Islet of Langerhans (tissue), 1 donor: ENCODE measurements around the gene NRARP.
A peak's percentile ranks its signal among the peaks of the same experiment; 100 is the strongest.

ENCODE experiments used
- FAIRE-seq: peaks from one replicate; lab custom pipeline; 2011; peaks lifted over from hg19 to GRCh38; lab: Jason Lieb, UNC

Gene NRARP

DNA sequence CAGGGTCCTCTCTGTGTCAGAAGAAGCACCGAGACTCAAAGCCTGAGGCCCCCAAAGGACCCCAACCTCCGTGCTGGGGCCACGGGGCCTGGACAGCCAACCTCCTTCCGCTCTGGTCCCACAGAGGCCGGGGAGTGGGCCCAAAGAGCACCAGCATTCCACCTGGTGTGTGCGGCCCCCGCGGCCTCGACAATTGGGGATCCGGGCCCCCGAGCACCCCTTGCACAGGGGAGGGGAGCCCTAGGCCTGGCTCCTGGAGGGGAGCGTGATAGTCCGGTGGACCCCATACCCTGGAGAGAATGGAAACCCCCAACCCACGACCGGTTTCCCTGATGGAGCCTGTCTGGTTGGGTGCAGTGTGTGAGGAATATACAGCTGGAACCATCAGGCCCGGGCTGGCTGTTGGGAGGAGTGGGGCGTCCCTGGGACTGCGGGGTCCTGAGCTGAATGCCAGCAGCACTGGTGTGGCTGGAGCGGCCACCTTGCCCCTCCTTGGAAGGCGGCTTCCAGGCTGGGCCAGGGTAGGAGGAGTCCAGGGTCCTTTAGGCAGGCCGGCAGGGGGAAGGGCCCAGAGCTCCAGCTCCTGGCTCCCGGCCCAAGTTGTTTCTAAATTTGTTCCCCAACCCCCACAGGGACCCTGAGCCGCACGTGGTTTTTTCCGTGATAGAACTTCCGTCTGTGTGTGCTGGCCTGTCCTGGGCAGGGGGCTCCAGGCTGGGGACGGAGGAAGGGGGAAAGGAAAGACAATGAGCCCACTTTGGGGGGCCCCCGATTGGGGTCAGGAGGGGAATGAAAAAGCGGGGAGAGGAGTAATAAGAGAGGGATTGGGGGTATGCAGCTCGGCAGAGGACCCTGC is 25.4 kb downstream of the NRARP start:
- no peak for FAIRE-seq

DNA sequence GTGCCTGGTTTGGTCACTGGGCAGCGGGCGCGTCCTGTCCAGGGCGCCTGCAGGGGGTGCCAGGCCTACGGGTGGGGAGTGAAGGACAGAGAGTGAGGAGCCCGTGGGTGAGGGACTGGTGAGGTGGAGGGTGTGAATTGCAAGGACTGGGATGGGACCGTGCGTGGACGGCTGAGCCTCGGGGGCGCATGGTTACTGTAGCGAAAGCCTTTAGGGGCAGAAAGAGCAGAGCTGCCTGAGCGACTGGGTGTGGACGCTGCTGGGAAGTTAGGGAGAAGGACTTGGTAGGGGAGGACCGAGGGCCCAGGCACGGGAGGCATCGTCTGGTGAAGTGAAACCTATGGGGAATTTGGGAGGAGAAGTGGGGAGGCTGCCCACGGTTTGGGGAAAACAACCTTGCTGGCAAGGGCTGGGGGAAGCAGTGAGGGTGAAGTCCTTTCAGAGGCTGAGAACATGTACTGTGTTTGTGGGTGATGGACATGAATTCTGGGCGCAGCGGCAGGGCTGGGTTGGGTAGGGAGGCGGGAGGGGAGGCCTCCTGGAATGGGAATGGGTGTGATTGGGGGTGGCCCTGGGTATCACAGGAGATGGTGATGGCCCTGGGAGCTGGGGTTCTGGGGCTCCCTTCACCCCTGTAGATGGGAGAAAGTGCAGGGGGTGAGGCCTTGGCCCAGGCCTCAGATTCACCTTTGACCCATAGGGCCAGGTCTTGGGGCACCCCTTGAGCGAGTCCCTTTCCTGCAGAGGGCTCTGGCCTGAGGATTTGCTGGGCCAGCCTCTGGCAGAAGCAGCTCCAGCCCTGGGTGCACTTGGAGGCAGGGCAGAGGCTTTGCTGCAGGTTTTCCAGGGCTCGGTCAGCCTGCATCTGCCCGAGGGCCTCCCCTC is 26.2 kb downstream of the NRARP start:
- no peak for FAIRE-seq

DNA sequence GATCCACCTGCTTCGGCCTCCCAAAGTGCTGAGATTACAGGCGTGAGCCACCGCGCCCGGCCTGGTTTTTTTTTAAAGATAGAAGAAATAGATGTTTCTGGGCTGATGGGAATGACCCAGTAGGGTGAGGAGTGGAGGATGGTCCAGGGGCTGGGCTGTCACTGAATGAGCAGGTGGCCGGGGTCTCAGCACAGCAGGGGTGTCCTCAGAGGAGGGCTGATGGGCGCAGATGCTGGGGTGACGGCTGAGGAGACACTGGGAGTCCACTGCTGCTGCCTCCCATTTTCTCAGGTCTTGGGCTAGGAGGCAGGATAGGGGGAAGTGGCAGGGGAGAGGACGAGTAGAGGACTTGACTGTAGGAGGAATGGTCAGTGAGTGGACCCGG is 26.9 kb downstream of the NRARP start:
- FAIRE-seq, result no peak

DNA sequence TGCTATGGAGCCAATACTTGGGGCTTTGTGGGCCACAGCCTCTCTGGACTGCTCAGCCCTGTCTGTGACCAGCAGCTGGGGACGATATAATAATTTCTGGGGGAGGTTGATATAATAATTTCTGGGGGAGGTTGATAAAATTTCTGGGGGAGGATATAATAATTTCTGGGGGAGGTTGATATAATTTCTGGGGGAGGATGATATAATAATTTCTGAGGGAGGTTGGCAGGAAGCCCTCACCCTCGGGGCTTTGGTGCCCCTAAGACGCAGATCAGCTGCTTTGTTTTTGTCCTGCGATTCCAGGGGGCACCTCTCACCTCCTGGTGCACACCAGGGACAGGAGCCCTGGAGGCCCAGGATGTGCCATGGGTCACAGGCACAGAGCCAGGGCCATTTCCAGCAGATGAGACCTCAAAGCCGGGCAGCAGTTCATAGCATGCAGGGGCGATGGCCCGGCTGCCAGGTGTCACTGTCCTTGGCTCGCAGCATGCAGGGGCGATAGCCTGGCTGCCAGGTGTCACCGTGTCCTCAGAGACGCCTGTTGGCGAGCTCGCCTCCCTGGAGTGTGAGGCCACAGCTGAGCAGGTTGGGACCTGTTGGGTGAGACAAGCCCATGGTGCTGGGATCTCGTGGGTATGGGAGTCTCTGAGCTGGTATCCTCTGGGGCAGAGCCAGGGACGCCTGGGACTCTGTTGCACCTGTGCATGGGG is 28.3 kb downstream of the NRARP start:
- FAIRE-seq, result no peak

DNA sequence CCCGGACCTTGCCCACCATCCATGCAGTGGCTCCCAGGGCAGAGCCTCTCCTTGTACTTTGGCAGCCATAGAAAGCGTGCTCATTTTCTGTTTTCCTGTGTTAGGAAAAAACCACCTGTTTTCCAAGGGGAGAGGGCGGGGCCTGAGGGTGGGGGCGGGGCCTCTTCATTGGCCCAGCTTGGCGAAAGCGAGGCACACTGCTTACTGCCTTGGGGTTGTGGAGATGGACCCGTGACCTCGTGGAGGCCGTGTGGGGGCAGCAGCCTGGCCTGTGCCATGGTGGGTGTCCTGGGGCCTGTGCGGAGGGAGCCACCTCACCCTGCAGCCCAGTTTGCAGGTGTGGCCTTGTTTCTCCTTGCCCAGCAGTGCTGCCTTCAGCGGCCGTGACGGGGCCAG is 29.0 kb downstream of the NRARP start:
- no peak for FAIRE-seq

DNA sequence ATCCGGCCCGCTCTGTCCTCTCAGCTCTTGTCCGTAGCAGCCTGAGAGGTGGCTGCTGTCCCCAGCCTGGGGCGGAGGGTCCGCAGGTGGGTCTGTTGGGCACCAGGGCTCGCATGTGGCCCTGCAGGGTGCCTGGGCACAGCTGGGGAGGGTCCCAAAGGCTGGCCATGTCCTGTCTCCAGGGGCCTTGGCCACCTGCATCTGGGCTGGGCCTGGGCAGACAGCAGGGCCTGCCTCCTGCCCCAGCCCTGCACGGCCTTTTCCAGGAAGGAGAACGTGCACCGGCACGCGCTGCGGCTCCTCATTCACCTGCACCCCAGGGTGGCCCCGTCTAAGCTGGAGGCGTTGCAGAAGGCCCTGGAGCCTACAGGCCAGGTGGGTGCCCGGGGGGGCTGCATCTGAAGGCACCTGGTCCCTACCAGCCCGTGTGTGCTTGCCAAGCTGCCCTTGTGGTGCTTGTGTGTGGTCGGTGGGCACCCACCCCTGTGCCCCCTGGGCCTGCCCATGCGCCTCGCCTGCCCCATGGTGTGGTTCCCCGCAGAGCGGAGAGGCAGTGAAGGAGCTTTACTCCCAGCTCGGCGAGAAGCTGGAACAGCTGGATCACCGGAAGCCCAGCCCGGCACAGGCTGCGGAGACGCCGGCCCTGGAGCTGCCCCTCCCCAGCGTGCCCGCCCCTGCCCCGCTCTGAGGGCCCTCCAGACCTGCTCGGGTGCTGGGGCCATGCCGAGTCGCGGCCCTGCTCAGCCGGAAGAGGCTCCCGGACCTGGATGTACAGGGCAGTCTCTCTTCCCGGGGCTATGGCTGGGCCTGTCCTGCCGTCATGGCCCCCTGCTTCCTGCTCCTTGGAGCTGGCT is 29.6 kb downstream of the NRARP start:
- no peak for FAIRE-seq

DNA sequence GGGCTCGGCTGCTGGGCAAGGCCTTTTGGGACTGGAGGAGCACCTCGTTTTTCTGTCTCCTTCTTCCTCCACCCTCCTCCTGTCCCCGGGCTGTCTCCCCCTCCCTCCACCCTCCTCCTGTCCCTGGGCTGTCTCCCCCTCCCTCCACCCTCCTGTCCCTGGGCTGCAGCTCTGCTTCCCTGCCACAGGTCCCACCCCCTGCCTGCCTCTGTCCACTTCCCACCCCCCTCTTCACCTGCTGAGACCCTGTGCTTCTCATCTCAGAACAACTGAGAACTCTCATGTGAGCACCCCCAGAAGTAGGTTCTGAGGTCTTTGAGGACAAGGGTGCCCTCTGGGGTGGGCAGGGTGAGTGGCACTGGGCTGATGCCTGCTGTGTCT is 30.4 kb downstream of the NRARP start:
- FAIRE-seq, result no peak

DNA sequence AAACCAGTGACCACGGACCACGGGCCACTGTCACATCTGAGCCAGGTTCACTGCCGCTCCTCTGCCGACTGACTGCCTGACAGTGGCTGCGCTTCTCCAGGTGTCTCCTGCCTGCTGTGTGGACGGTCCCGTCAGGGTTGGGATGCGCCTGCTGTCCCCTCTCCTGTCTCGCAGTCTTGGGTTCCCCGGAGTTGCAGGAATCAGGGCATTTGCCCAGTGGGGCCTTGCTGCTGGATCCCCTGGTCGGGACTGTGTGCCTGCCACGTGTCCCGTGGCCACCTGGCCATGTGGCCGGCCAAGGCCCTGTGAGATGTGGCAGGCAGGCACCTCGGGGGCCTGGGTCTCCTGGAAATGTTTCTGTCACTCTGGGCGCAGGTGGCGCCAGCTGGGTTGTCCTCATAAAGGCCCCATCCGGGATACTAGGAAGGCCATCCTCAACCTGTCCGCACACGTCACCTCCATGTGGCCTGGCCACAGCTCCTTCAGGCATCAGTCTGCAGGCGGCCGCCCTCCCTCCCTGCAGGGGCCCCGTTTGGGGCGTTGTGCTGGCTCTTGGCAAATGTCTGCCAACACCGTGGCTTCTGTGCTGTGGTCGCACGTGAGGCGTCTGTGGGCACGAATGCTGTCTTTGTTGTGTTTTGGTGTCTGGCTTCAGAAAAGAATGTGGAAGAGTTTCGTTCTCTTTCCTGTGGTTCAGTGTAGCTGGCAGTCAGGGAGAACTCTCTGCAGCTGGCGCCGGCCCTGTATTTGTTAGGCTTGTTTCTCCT is 31.0 kb downstream of the NRARP start:
- no peak for FAIRE-seq

DNA sequence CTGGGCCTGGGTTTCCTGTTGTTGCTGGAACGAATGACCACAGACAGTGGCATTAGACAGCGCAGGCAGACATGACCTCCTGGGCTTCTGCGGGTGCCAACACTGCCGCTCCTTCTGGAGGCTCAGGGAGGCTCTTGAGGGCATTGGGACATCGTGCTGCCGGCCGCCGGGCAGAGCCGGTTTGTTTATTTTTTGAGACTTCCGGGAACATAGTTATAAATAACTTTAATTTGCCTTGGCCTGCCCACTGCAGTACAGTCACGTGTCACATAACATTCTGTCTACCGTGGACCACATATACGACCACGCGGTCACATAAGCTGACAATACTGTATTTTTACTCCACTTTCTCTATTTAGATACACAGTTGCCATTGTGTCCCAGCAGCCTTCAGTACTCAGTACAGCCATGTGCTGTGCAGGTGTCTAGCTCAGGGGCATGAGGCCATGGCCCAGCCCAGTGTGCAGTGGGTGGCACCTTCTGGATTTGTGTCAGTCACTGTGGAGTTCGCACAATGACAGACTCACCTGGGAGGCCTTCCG is 32.8 kb downstream of the NRARP start:
- peak; percentile 36 for FAIRE-seq

DNA sequence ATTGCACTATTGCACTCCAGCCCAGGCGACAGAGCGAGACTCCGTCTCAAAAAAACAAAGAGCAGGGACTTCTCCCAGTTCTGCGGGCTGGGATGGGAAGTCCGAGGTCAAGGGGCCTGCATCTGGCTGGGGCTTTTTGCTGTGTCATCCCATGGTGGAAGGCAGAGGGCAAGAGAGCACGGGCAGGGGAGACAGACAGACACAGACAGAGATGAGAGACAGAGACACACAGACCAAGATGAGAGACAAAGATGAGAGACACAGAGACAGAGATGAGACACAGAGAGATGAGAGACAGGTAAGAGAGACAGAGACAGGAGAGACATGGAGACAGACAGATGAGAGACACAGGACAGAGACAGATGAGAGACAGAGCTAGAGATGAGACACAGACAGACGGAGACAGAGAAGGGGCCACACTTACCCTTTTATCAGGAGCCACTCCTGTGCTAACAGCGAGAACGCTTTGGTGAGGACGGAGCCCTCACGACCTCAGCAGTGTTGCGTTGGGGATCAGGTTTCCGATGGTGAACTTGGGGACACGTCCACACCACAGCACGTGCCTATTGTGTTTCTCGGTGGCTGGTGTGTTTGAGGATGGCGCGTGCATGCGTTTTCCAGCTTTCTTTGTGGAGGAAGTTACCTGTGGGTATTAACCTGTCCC is 33.4 kb downstream of the NRARP start:
- FAIRE-seq, result no peak

DNA sequence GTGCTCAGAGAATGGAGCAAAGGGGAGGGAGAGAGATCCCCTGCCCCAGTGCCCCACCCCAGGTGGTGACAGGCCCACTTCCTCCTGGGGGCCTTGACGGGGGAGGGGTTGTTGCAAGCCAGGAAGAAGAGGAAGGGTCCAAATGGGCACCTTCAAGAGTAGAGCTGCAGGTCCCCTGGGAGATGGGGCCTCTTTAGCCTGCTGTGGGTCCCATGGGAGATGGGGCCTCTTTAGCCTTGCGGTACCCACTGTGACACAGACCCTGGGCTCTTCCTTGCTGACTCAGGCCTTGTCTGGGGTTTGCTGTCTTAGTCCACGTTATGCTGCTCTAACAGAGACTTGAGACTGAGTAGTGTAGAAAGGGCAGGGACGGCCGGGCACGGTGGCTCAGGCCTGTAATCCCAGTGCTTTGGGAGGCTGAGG is 34.1 kb downstream of the NRARP start:
- no peak for FAIRE-seq

DNA sequence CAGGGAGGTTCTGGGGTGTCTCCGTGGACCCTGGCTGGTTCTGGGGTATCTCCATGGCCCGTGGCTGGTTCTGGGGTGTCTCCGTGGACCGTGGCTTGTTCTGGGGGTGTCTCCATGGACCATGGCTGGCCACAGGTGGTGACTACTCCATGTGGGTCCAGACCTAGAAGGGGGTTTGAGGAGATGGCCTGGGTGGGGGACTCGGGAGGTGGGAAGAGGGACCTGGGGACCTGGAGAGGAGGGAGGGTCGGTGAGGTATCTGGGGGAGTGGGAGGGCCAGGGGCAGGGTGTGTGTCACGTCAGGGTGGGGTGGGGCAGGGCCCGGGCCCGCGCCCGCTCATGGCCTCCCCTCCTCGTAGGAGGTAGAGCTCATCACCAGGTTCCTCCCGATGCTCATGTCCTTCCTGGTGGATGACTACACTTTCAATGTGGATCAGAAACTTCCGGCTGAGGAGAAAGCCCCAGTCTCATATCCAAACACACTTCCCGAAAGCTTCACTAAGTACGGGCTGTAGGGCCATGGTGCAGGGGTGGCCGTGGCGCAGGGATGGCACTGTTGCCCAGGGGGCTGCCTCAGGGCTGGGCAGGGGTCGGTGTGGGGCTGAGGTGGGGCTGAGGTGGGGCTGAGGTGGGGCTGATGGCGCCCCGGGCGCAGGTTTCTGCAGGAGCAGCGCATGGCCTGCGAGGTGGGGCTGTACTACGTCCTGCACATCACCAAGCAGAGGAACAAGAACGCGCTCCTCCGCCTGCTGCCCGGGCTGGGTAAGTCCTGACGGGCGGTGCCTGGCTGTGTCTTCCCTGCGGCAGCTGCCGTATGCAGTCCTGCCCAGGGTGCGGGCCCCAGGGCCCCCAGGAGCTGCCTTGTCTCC is 35.3 kb downstream of the NRARP start:
- no peak for FAIRE-seq

DNA sequence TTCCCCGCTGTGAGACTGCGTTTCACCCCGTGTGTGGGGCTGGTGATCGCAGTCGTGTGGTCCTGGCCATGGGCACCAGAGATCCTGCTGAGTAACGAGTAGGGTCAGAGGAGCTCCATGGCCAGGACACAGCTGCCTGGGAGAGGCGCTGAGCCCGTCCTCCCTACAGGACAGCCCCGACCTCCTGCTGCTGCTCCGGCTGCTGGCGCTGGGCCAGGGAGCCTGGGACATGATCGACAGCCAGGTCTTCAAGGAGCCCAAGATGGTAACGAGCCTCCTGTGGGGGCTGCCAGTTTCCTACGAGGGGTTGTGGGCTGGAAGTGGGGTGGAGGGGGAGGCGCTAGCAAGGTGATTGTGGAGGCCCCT is 35.9 kb downstream of the NRARP start:
- no peak for FAIRE-seq

DNA sequence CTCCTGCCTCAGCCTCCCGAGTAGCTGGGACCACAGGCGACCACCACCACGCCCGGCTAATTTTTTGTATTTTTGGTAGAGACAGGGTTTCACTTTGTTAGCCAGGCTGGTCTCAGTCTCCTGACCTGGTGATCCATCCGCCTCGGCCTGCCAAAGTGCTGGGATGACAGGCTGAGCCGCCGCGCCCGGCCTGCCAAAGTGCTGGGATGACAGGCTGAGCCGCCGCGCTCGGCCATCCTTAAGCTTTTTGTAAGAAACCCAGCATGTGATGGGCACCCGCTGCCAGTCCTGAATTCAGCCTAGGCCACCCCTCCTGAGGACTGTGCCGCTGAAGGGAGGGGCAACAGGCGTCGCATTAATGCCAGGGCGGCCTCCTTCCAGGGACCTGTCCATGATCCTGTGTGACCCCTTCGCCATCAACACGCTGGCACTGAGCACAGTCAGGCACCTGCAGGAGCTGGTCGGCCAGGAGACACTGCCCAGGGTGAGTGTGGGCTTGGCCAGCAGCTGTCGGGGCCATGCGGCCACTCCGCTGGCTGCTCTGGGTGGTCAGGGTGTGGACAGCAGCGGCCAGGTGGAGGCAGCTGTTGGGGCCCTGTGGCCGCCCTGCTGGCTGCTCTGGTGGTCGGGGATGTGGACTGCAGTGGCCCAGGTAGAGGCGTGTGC is 36.4 kb downstream of the NRARP start:
- FAIRE-seq, result no peak

DNA sequence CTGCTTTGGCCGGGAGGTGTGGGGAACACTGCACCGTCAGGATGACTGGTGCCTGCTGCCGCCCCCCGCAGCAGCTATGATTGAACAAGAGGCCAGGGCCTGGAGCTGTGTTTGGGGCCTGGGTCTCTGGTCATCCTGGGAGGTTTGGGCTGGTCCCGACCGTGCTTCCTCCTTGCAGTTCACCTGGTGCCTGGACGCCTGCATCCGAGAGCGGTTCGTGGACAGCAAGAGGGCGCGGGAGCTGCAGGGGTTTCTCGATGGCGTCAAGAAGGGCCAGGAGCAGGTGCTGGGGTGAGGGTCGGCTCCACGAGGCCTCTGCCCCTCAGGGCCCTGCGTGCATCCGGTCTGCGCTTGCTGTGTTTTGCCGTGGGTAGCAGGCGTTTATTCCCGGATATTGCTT is 38.0 kb downstream of the NRARP start:
- no peak for FAIRE-seq

DNA sequence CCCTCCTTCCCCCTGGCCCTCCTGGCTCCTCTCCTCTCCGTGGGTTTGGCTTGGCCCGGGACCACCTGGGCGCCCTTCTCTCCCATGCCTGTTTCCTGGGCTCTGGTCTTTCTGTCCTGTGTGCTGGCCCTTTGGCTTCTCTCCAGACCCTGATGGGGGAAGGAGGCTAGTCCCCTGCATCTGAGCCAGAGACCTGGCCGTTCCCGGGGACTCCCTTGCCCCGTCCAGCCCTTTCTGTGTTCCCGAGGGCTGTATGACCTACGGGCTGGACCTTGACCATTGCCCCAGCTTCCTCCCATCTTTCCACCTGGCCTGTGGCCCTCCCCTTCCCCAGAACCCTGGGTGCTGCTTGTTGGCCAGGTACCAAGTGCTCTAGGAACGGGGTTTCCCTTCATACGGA is 38.6 kb downstream of the NRARP start:
- no peak for FAIRE-seq

DNA sequence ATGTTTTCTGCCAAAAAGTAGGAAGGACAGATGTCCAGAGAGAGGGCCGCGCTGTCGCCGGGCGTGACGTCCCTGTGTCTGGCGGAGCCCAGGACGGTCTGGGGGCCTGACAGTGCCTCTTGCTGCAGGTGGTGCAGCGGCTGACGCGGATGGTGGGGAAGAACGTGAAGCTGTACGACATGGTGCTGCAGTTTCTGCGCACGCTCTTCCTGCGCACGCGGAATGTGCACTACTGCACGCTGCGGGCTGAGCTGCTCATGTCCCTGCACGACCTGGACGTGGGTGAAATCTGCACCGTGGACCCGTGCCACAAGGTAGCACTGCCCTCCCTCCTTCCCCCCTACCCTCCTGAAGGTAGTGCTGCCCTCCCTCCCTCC is 39.2 kb downstream of the NRARP start:
- FAIRE-seq, result no peak

DNA sequence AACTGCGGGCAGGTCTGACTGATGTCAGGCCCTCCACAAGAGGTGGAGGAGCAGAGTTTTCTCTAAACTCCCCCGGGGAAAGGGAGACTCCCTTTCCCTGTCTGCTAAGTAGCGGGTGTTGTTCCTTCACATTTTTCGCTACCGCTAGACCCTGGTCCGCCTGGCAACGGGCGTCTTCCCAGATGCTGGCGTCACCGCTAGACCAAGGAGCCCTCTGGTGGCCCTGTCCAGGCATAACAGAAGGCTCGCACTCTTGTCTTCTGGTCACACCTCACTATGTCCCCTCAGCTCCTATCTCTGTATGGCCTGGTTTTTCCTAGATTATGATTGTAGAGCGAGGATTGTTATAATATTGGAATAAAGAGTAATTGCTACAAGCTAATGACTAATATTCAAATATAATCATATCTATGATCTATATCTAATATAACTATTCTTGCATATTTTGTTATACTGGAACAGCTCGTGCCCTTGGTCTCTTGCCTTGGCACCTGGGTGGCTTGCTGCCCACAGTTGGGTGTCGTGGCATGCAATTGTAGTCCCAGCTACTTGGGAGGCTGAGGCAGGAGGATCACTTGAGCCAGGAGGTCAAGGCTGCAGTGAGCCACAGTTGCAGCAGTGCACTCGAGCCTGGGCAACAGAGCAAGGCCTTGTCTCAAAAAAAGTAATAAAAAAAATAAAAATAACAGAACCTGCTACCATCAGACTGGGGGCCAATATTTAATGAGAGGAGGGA is 39.7 kb downstream of the NRARP start:
- FAIRE-seq, result peak; percentile 13
